WTC11 (cell line): ENCODE measurements around the gene PAX4. TPM values are rescaled to one million over a fixed set of nuclear protein-coding genes. Genes with fewer than 3 reads are reported as not detected.

Experiments used
- ATAC-seq: fragments of 200-7000 bp; cut with Tn5 transposase; 2 replicates; pipeline ENCODE4 v1.10.0; 2021; ENCODE audit warnings: mild to moderate bottlenecking, moderate library complexity
- CTCF ChIA-PET: fragments of 300-600 bp; sonication (Branson Sonifier 250); formaldehyde crosslinking; loops from one replicate; lab custom pipeline; 2021; ENCODE audit warnings: antibody characterized with exemption; lab: Charles Lee
- POLR2A ChIA-PET: fragments of 350-600 bp; sonication (Branson Sonifier 250); formaldehyde crosslinking; loops from one replicate; lab custom pipeline; 2021; ENCODE audit warnings: antibody characterized with exemption; lab: Charles Lee
- DNase-seq: peaks from one replicate; pipeline ENCODE4 v3.0.0; 2021; ENCODE audit warnings: low spot score
- H3K27ac Mint-ChIP-seq: 2 replicates; pipeline ENCODE4 v1.8.0; 2021; ENCODE audit warnings: mixed read lengths
- H3K27me3 Mint-ChIP-seq: 2 replicates; pipeline ENCODE4 v1.8.0; 2021; ENCODE audit warnings: low read depth, mild to moderate bottlenecking, moderate library complexity, mixed read lengths
- H3K36me3 Mint-ChIP-seq: 2 replicates; pipeline ENCODE4 v1.8.0; 2021; ENCODE audit warnings: mixed read lengths
- H3K4me1 Mint-ChIP-seq: 2 replicates; pipeline ENCODE4 v1.8.0; 2022; ENCODE audit warnings: mixed read lengths
- H3K4me3 Mint-ChIP-seq: 2 replicates; pipeline ENCODE4 v1.8.0; 2021; ENCODE audit warnings: mild to moderate bottlenecking, moderate library complexity, mixed read lengths
- H3K9me3 Mint-ChIP-seq: 2 replicates; pipeline ENCODE4 v1.8.0; 2021; ENCODE audit warnings: mixed read lengths
- ATF2 ChIP-seq: sonication (generic); formaldehyde crosslinking; IDR thresholded peaks from 2 replicates; pipeline ENCODE4 v1.8.1; 2022; ENCODE audit warnings: low read depth, missing genetic modification reagents, borderline replicate concordance
- CBFB ChIP-seq: sonication (generic); formaldehyde crosslinking; IDR thresholded peaks from 2 replicates; pipeline ENCODE4 v1.8.1; 2022; ENCODE audit warnings: mild to moderate bottlenecking, low read depth, missing genetic modification reagents
- CREB1 ChIP-seq: sonication (generic); formaldehyde crosslinking; IDR thresholded peaks from 2 replicates; pipeline ENCODE4 v1.8.0; 2023; ENCODE audit warnings: mild to moderate bottlenecking, missing genetic modification reagents
- E2F5 ChIP-seq: sonication (generic); formaldehyde crosslinking; IDR thresholded peaks from 2 replicates; pipeline ENCODE4 v1.8.1; 2022; ENCODE audit warnings: mild to moderate bottlenecking, moderate library complexity, missing genetic modification reagents
- EMX1 ChIP-seq: fragments of 250-450 bp; sonication (Bioruptor Pico); IDR thresholded peaks from 2 replicates; pipeline ENCODE4 v1.8.0; 2021; ENCODE audit warnings: mild to moderate bottlenecking
- FOXJ3 ChIP-seq: sonication (generic); formaldehyde crosslinking; IDR thresholded peaks from 2 replicates; pipeline ENCODE4 v1.9.0; 2021; ENCODE audit warnings: missing genetic modification reagents, mild to moderate bottlenecking, borderline replicate concordance
- GRHL2 ChIP-seq: fragments of 250-450 bp; sonication (Bioruptor Pico); IDR thresholded peaks from 2 replicates; pipeline ENCODE4 v1.8.0; 2022; ENCODE audit warnings: mild to moderate bottlenecking, moderate library complexity; ENCODE audit not compliant: insufficient replicate concordance, severe bottlenecking
- HMGXB4 ChIP-seq: sonication (generic); formaldehyde crosslinking; IDR thresholded peaks from 2 replicates; pipeline ENCODE4 v1.8.1; 2023; ENCODE audit warnings: mild to moderate bottlenecking, moderate library complexity, missing genetic modification reagents
- JAZF1 ChIP-seq: fragments of 250-450 bp; sonication (Bioruptor Pico); IDR thresholded peaks from 2 replicates; pipeline ENCODE4 v1.9.0; 2021; ENCODE audit warnings: moderate library complexity, mild to moderate bottlenecking, inconsistent platforms
- NR1H2 ChIP-seq: sonication (generic); formaldehyde crosslinking; IDR thresholded peaks from 2 replicates; pipeline ENCODE4 v1.9.0; 2021; ENCODE audit warnings: mild to moderate bottlenecking, moderate library complexity, missing genetic modification reagents
- PRDM15 ChIP-seq: sonication (generic); formaldehyde crosslinking; IDR thresholded peaks from 2 replicates; pipeline ENCODE4 v1.8.0; 2022; ENCODE audit warnings: missing genetic modification reagents
- PRRX2 ChIP-seq: fragments of 250-450 bp; sonication (Bioruptor Pico); IDR thresholded peaks from 2 replicates; pipeline ENCODE4 v1.8.0; 2021; ENCODE audit warnings: mild to moderate bottlenecking
- SP1 ChIP-seq: sonication (generic); formaldehyde crosslinking; conservative IDR thresholded peaks from 2 replicates; pipeline ENCODE4 v1.8.1; 2022; ENCODE audit warnings: missing genetic modification reagents
- TCF7 ChIP-seq: sonication (generic); formaldehyde crosslinking; IDR thresholded peaks from 2 replicates; pipeline ENCODE4 v1.8.0; 2022; ENCODE audit warnings: mild to moderate bottlenecking, low read depth, missing genetic modification reagents, moderate library complexity
- TEAD4 ChIP-seq: sonication (generic); formaldehyde crosslinking; IDR thresholded peaks from 2 replicates; pipeline ENCODE4 v1.8.0; 2022; ENCODE audit warnings: mild to moderate bottlenecking, missing genetic modification reagents
- USF1 ChIP-seq: sonication (generic); formaldehyde crosslinking; IDR thresholded peaks from 2 replicates; pipeline ENCODE4 v1.8.0; 2022; ENCODE audit warnings: mild to moderate bottlenecking, missing genetic modification reagents
- ZBTB21 ChIP-seq: sonication (generic); formaldehyde crosslinking; IDR thresholded peaks from 2 replicates; pipeline ENCODE4 v1.8.1; 2023; ENCODE audit warnings: mild to moderate bottlenecking, missing genetic modification reagents, borderline replicate concordance
- ZNF138 ChIP-seq: sonication (generic); formaldehyde crosslinking; conservative IDR thresholded peaks from 2 replicates; pipeline ENCODE4 v1.8.1; 2022; ENCODE audit warnings: mild to moderate bottlenecking, moderate library complexity, missing genetic modification reagents
- ZNF232 ChIP-seq: sonication (generic); formaldehyde crosslinking; IDR thresholded peaks from 2 replicates; pipeline ENCODE4 v1.8.0; 2022; ENCODE audit warnings: mild to moderate bottlenecking, missing genetic modification reagents
- ZNF396 ChIP-seq: fragments of 250-450 bp; sonication (Bioruptor Pico); IDR thresholded peaks from 2 replicates; pipeline ENCODE4 v1.8.0; 2021; ENCODE audit warnings: mild to moderate bottlenecking, moderate library complexity, borderline replicate concordance
- ZSCAN18 ChIP-seq: fragments of 250-450 bp; sonication (Bioruptor Pico); IDR thresholded peaks from 2 replicates; pipeline ENCODE4 v2.1.2; 2022; ENCODE audit warnings: mild to moderate bottlenecking, moderate library complexity
- total RNA-seq: library from RNA; stranded (reverse); gene quantifications from 3 replicates; pipeline ENCODE4 v1.2.3, GENCODE V29; 2021
- TF ChIP-seq, protein P1 (sequence below): fragments of 250-450 bp; sonication (Bioruptor Pico); IDR thresholded peaks from 2 replicates; pipeline ENCODE4 v1.9.0; 2021; ENCODE audit warnings: mild to moderate bottlenecking
- TF ChIP-seq, protein P2 (sequence below): sonication (generic); formaldehyde crosslinking; IDR thresholded peaks from 2 replicates; pipeline ENCODE4 v1.8.1; 2023; ENCODE audit warnings: mild to moderate bottlenecking, missing genetic modification reagents, moderate library complexity
- TF ChIP-seq, protein P3 (sequence below): fragments of 250-450 bp; sonication (Bioruptor Pico); conservative IDR thresholded peaks from 2 replicates; pipeline ENCODE4 v1.9.0; 2021; ENCODE audit warnings: mild to moderate bottlenecking

PAX4 gene
- total RNA-seq, 1 experiment from 2014 or later: not detected

- CTCF ChIA-PET: interaction anchor here (0.9 to 2.8 kb wide), 16 partner anchors 10 to 622 kb away, joined by 3 to 43 read pairs (median 5); partner anchors contain the start of gene PAX4
- ATAC-seq (peak; percentile 65), DNase-seq (peak; percentile 91)
- Mint-ChIP-seq H3K36me3 (peaks cover 27% of the 10 kb centered on the region), H3K9me3 (no peaks in the 10 kb centered on the region), H3K27me3 (peaks cover 24% of the 10 kb centered on the region), H3K27ac (peak within 1 kb of the TSS; percentile 97), H3K4me3 (peak within 1 kb of the TSS; percentile 96), H3K4me1 (peaks cover 33% of the 10 kb centered on the region)
- POLR2A ChIA-PET: interaction anchor here (1.0 to 2.9 kb wide), 3 partner anchors 32 to 63 kb away, joined by 5 to 9 read pairs (median 5); no protein-coding TSS in a partner anchor
- TF ChIP-seq, protein P1, sequence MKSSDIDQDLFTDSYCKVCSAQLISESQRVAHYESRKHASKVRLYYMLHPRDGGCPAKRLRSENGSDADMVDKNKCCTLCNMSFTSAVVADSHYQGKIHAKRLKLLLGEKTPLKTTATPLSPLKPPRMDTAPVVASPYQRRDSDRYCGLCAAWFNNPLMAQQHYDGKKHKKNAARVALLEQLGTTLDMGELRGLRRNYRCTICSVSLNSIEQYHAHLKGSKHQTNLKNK (CRISPR knock-in tag): no peak
- no peak for TF ChIP-seq PRRX2
- TF ChIP-seq ZNF232 (CRISPR knock-in tag): no peak
- TF ChIP-seq USF1 (CRISPR knock-in tag): no peak
- no peak for TF ChIP-seq HMGXB4 (CRISPR knock-in tag)
- TF ChIP-seq ZBTB21 (CRISPR knock-in tag): no peak
- TF ChIP-seq CREB1 (CRISPR knock-in tag): no peak
- TF ChIP-seq EMX1 (CRISPR knock-in tag): no peak
- TF ChIP-seq ATF2 (CRISPR knock-in tag): no peak
- TF ChIP-seq FOXJ3: no peak
- TF ChIP-seq CBFB (CRISPR knock-in tag): no peak
- no peak for TF ChIP-seq JAZF1
- TF ChIP-seq ZSCAN18 (CRISPR knock-in tag): no peak
- no peak for TF ChIP-seq TCF7 (CRISPR knock-in tag)
- TF ChIP-seq E2F5 (CRISPR knock-in tag): peak; percentile 48; the same call in 1 of the 2 replicates
- no peak for TF ChIP-seq ZNF138 (CRISPR knock-in tag)
- TF ChIP-seq, protein P2, sequence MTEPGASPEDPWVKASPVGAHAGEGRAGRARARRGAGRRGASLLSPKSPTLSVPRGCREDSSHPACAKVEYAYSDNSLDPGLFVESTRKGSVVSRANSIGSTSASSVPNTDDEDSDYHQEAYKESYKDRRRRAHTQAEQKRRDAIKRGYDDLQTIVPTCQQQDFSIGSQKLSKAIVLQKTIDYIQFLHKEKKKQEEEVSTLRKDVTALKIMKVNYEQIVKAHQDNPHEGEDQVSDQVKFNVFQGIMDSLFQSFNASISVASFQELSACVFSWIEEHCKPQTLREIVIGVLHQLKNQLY (CRISPR knock-in tag): 0 out of 2 replicates have a peak, but pooled peaks have one; percentile 16
- peak; percentile 87 for TF ChIP-seq SP1 (CRISPR knock-in tag)
- TF ChIP-seq TEAD4 (CRISPR knock-in tag): no peak
- no peak for TF ChIP-seq GRHL2 (CRISPR knock-in tag)
- no peak for TF ChIP-seq NR1H2 (CRISPR knock-in tag)
- TF ChIP-seq PRDM15 (CRISPR knock-in tag): no peak
- no peak for TF ChIP-seq ZNF396 (CRISPR knock-in tag)
- TF ChIP-seq, protein P3, sequence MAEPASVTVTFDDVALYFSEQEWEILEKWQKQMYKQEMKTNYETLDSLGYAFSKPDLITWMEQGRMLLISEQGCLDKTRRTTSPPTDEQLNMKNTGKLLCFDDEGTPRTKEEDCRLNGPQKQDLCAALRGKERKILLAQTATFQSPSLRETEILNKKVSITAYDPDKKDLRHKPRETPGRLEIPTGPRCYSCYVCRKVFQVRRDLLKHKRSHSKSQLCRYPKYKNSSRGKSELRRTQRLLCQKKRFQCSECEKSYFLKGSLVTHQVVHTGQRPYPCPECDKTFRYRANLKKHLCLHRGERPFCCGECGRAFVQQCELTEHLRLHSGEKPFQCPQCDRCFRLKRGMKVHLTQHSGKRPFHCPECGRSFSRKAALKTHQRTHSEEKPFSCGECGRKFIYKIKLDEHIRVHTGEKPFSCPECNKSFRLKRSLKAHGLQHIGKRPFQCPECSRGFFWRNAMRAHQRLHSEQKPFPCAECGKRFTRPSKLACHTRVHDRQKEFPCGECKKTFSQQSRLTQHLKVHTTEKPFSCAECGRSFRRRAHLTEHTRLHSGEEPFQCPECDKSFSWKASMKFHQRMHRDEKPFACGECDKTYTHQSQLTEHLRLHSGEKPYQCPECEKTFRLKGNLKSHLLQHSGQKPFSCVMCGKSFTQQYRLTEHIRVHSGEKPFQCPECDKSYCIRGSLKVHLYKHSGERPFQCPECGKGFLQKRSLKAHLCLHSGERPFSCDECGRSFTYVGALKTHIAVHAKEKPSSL (CRISPR knock-in tag): no peak
Measured at GRCh38 chr7:127588019-127588696, 29.8 kb downstream of the PAX4 start, which contains the start of gene ARF5. TSS of gene ARF5 (plus strand) at chr7:127588411. CDS start at chr7:127588499, 88 bp downstream.
